HepG2 (cell line): ENCODE data around the gene SRP9. TPM values are rescaled to one million over a fixed set of nuclear protein-coding genes. Genes with fewer than 3 reads are reported as not detected.

Source experiments
- ATAC-seq: fragments of 200-7000 bp; cut with Tn5 transposase; 3 replicates; pipeline ENCODE4 v1.9.1; 2020; ENCODE audit warnings: mild to moderate bottlenecking, moderate library complexity
- BruUV-seq: library from RNA; stranded (reverse); fragments of 400-500 nt; replicated peaks from 2 replicates; lab custom pipeline; 2021; lab: Mats Ljungman, UMichigan
- CTCF ChIA-PET: fragments of 300-600 bp; formaldehyde crosslinking; extraction: SDS; loops from one replicate; lab custom pipeline; 2021; ENCODE audit warnings: low total read pairs, inconsistent platforms, low intra/inter-chr PET ratio; lab: Yijun Ruan, JAX
- POLR2A ChIA-PET: fragments of 350-600 bp; sonication (Branson Sonifier 250); formaldehyde crosslinking; loops from one replicate; lab custom pipeline; 2020; ENCODE audit warnings: antibody characterized with exemption, inconsistent platforms; lab: Yijun Ruan, JAX
- DNase-seq: peaks from one replicate; pipeline ENCODE4 v3.0.0-alpha.2; 2015; ENCODE audit warnings: low spot score
- FAIRE-seq: peaks from 3 replicates; lab custom pipeline; 2011; peaks lifted over from hg19 to GRCh38; lab: Jason Lieb, UNC
- H2AFZ ChIP-seq: one replicate; pipeline ENCODE4 v1.6.1; 2011; ENCODE audit warnings: low read length, inconsistent platforms
- H3K27ac ChIP-seq: fragments of 300-600 bp; 3 replicates; pipeline ENCODE4 v1.8.0; 2011; ENCODE audit warnings: mixed run types, mild to moderate bottlenecking, mixed read lengths, low read length, inconsistent platforms; ENCODE audit not compliant: insufficient read depth; ENCODE audit errors: extremely low read length
- H3K27me3 ChIP-seq, 2 experiments: fragments of 200-600 bp in 1 of 2; 2 replicates in 1 of 2; 3 replicates in 1 of 2; pipeline versions ENCODE4 v1.6.0 to v1.8.0; 2011; ENCODE audit warnings: low read length in 2 of 2, mild to moderate bottlenecking in 2 of 2, moderate library complexity in 2 of 2, inconsistent platforms in 1 of 2; ENCODE audit not compliant: insufficient read depth in 2 of 2, control insufficient read depth in 1 of 2
- H3K36me3 ChIP-seq, 2 experiments: fragments of 200-600 bp in 1 of 2; replicated peaks in 1 of 2; 2 replicates in 1 of 2; 3 replicates in 1 of 2; pipeline versions ENCODE4 v1.5.1 to v1.8.0; 2011; ENCODE audit warnings: low read length in 2 of 2, inconsistent platforms in 1 of 2; ENCODE audit not compliant: insufficient read depth in 2 of 2, control insufficient read depth in 1 of 2
- H3K4me1 ChIP-seq: 2 replicates; pipeline ENCODE4 v1.5.1; 2012; ENCODE audit warnings: low read length, inconsistent platforms; ENCODE audit not compliant: insufficient read depth
- H3K4me2 ChIP-seq: 2 replicates; pipeline ENCODE4 v1.6.0; 2011; ENCODE audit warnings: low read depth, low read length, inconsistent platforms
- H3K4me3 ChIP-seq, 3 experiments: fragments of 200-600 bp in 1 of 3; sonication (generic), shearing (Covaris generic) in 1 of 3; replicated peaks in 1 of 3; 2 replicates each; pipeline ENCODE4 v1.5.1; 2011 to 2016; ENCODE audit warnings: low read length in 3 of 3, inconsistent platforms in 2 of 3, low read depth in 2 of 3, mild to moderate bottlenecking in 2 of 3, control low read depth in 1 of 3, mixed read lengths in 1 of 3; ENCODE audit not compliant: insufficient read depth in 1 of 3
- H3K79me2 ChIP-seq: one replicate; pipeline ENCODE4 v1.6.1; 2011; ENCODE audit warnings: low read length, inconsistent platforms; ENCODE audit not compliant: insufficient read depth
- H3K9ac ChIP-seq: 2 replicates; pipeline ENCODE4 v1.6.0; 2011; ENCODE audit warnings: mild to moderate bottlenecking, low read depth, low read length, inconsistent platforms; ENCODE audit not compliant: insufficient read depth
- H3K9me3 ChIP-seq: 2 replicates; pipeline ENCODE4 v1.5.1; 2012; ENCODE audit warnings: mild to moderate bottlenecking, low read length
- H4K20me1 ChIP-seq: 2 replicates; pipeline ENCODE4 v1.6.0; 2011; ENCODE audit warnings: inconsistent platforms, mild to moderate bottlenecking, low read length, moderate library complexity; ENCODE audit not compliant: insufficient read depth
- AKAP8 ChIP-seq: sonication (generic); formaldehyde crosslinking; IDR thresholded peaks from 2 replicates; pipeline ENCODE4 v1.5.1; 2020; ENCODE audit warnings: mild to moderate bottlenecking, missing genetic modification reagents
- HDAC2 ChIP-seq: sonication (generic); formaldehyde crosslinking; IDR thresholded peaks from 2 replicates; pipeline ENCODE4 v1.4.0; 2020; ENCODE audit warnings: missing genetic modification reagents
- HNRNPK ChIP-seq: fragments of 200-400 bp; formaldehyde crosslinking; IDR thresholded peaks from 2 replicates; pipeline ENCODE4 v1.6.1; 2018; ENCODE audit warnings: low read length, low read depth, moderate library complexity, mild to moderate bottlenecking; ENCODE audit not compliant: poor library complexity, severe bottlenecking
- KLF13 ChIP-seq: sonication (generic); formaldehyde crosslinking; IDR thresholded peaks from 2 replicates; pipeline ENCODE4 v1.4.0; 2020; ENCODE audit warnings: mild to moderate bottlenecking, missing genetic modification reagents
- MBNL3 ChIP-seq: fragments of 250-450 bp; sonication (Bioruptor Pico); conservative IDR thresholded peaks from 2 replicates; pipeline ENCODE4 v1.8.0; 2022; ENCODE audit warnings: mild to moderate bottlenecking, inconsistent platforms
- MTA3 ChIP-seq: sonication (generic); formaldehyde crosslinking; IDR thresholded peaks from 2 replicates; pipeline ENCODE4 v1.4.0; 2020; ENCODE audit warnings: missing genetic modification reagents
- NR0B2 ChIP-seq: sonication (generic); formaldehyde crosslinking; IDR thresholded peaks from 2 replicates; pipeline ENCODE4 v1.4.0; 2020; ENCODE audit warnings: mild to moderate bottlenecking, missing genetic modification reagents
- RFX3 ChIP-seq: IDR thresholded peaks from 2 replicates; pipeline ENCODE4 v1.6.1; 2016; ENCODE audit warnings: missing biosample characterization, missing genetic modification reagents
- SMAD3 ChIP-seq: sonication (generic); formaldehyde crosslinking; IDR thresholded peaks from 2 replicates; pipeline ENCODE4 v1.4.0; 2020; ENCODE audit warnings: missing genetic modification reagents
- ZFAT ChIP-seq: sonication (generic); formaldehyde crosslinking; conservative IDR thresholded peaks from 2 replicates; pipeline ENCODE4 v1.8.1; 2023; ENCODE audit warnings: missing genetic modification reagents, inconsistent platforms
- ZMAT3 ChIP-seq: sonication (generic); formaldehyde crosslinking; conservative IDR thresholded peaks from 2 replicates; pipeline ENCODE4 v1.7.0; 2021; ENCODE audit warnings: missing genetic modification reagents
- ZNF30 ChIP-seq: sonication (generic); formaldehyde crosslinking; IDR thresholded peaks from 2 replicates; pipeline ENCODE4 v1.5.0; 2020; ENCODE audit warnings: mild to moderate bottlenecking, missing genetic modification reagents
- ZNF383 ChIP-seq: sonication (generic); formaldehyde crosslinking; IDR thresholded peaks from 2 replicates; pipeline ENCODE4 v1.4.0; 2020; ENCODE audit warnings: missing genetic modification reagents, mild to moderate bottlenecking, borderline replicate concordance
- ZNF510 ChIP-seq: sonication (generic); formaldehyde crosslinking; IDR thresholded peaks from 2 replicates; pipeline ENCODE4 v1.4.0; 2020; ENCODE audit warnings: low read depth, mild to moderate bottlenecking, missing genetic modification reagents
- ZNF552 ChIP-seq: sonication (generic); formaldehyde crosslinking; IDR thresholded peaks from 2 replicates; pipeline ENCODE4 v1.9.0; 2022; ENCODE audit warnings: missing genetic modification reagents, mild to moderate bottlenecking, borderline replicate concordance
- ZNF770 ChIP-seq: sonication (generic); formaldehyde crosslinking; IDR thresholded peaks from 2 replicates; pipeline ENCODE4 v1.5.0; 2020; ENCODE audit warnings: mild to moderate bottlenecking, missing genetic modification reagents
- ZNF841 ChIP-seq: sonication (generic); formaldehyde crosslinking; IDR thresholded peaks from 2 replicates; pipeline ENCODE4 v1.8.1; 2023; ENCODE audit warnings: missing genetic modification reagents, borderline replicate concordance
- ZNF850 ChIP-seq: sonication (generic); formaldehyde crosslinking; conservative IDR thresholded peaks from 2 replicates; pipeline ENCODE4 v1.9.0; 2021; ENCODE audit warnings: mild to moderate bottlenecking, missing genetic modification reagents
- ZSCAN21 ChIP-seq: sonication (generic); formaldehyde crosslinking; IDR thresholded peaks from 2 replicates; pipeline ENCODE4 v1.8.0; 2022; ENCODE audit warnings: mild to moderate bottlenecking, missing genetic modification reagents, moderate library complexity, borderline replicate concordance
- WGBS: methylation state at CpG from one replicate; pipeline ENCODE4 v1.1.6; 2017; ENCODE audit warnings: low lambda C conversion rate; 5-methylcytosine and 5-hydroxymethylcytosine counted together
- in situ Hi-C: cut with HindIII; loops from 2 replicates; pipeline ENCODE4 v1.10.0; 2017; ENCODE audit warnings: low pct_unique_long_range_greater_than_20kb; ENCODE audit not compliant: extremely low pct_ligation_motif_present
- intact Hi-C: fragments of 100-400 bp; cut with micrococcal nuclease; formaldehyde crosslinking; loops from one replicate; pipeline ENCODE4 v1.10.0; 2022; ENCODE audit not compliant: unreplicated experiment
- polyA plus RNA-seq, 8 experiments: library from polyadenylated mRNA; depleted of rRNA in 3 of 8; stranded (reverse) in 7 of 8; unstranded in 1 of 8; fragments of >200 nt; fragmentation: Illumina TruSeq in 4 of 8; extraction: Trizol in 4 of 8; gene quantifications; 2 replicates each; pipeline versions ENCODE4 v1.2.1 to v1.2.3, GENCODE V29; 2011 to 2016; ENCODE audit warnings: low read depth in 4 of 8, missing spikeins in 1 of 8, mixed read lengths in 1 of 8; ENCODE audit not compliant: insufficient read depth in 1 of 8
- total RNA-seq, 5 experiments: library from RNA; depleted of rRNA; stranded (reverse); fragments of >200 nt; fragmentation: Illumina TruSeq; extraction: Trizol; gene quantifications; 2 replicates each; pipeline ENCODE4 v1.2.3, GENCODE V29; 2016; ENCODE audit warnings: low read depth in 1 of 5

The SRP9 gene
- total and polyA plus RNA-seq, 2 of the 13 experiments (the other 11 are each of a cell fraction or from before 2014, with no cell fraction given) = 251 to 307 TPM

GRCh38 chr1:225766967-225767633 is 10.5 kb upstream of the SRP9 start (continued):
- TF ChIP-seq ZNF770 (0 out of 2 replicates have a peak, but pooled peaks have one; percentile 2), ZNF30 (CRISPR knock-in tag) (no peak), ZMAT3 (peak; percentile 50; the same call in 1 of the 2 replicates)

- H3K9me3 ChIP-seq = no peaks in the 10 kb centered on the region
- peak overlapping the region; percentile 97 for H3K4me2 ChIP-seq
- WGBS = 3% methylated on average over 6 of the region's 17 CpGs
- peak overlapping the region; percentile 18 for H2AFZ ChIP-seq
- H3K4me1 ChIP-seq = peaks cover 90% of the 10 kb centered on the region
- DNase-seq (peak; percentile 94), ATAC-seq (peak; percentile 68), FAIRE-seq (peak; percentile 72)
- peak overlapping the region; percentile 68 for H3K9ac ChIP-seq
- ChIA-PET CTCF (interaction anchor here (1.0 kb wide), 1 partner anchor 293 kb away, joined by 3 read pairs; no protein-coding TSS in a partner anchor), POLR2A (interaction anchor here (0.7 to 5.4 kb wide), 23 partner anchors 8 to 307 kb away, joined by 3 to 72 read pairs (median 5); partner anchors contain the start of genes ENAH, EPHX1, SDE2 and SRP9)
- no peaks in the 10 kb centered on the region for H3K79me2 ChIP-seq
- H3K27ac ChIP-seq = peak overlapping the region; percentile 79
- H3K27me3 ChIP-seq = no peaks in the 10 kb centered on the region
- in situ Hi-C loops (loop anchor here (5.0 kb wide), 2 partner anchors 76 to 116 kb away; partner anchors contain the start of gene ENAH), intact Hi-C loops (loop anchor here (2.0 to 5.0 kb wide), 2 partner anchors 13 to 76 kb away; no protein-coding TSS in a partner anchor)
- BruUV-seq = no TSS peak
- peak overlapping the region; percentile 14 to 69 (median 52) for H3K4me3 ChIP-seq
- no peaks in the 10 kb centered on the region for H3K36me3 ChIP-seq
- H4K20me1 ChIP-seq = no peaks in the 10 kb centered on the region
- TF ChIP-seq ZSCAN21 (CRISPR knock-in tag) (0 out of 2 replicates have a peak, but pooled peaks have one; percentile 29), ZFAT (no peak), NR0B2 (no peak), ZNF850 (CRISPR knock-in tag) (no peak), ZNF841 (no peak), HNRNPK (no peak), MTA3 (no peak), SMAD3 (CRISPR knock-in tag) (0 out of 2 replicates have a peak, but pooled peaks have one; percentile 25), AKAP8 (CRISPR knock-in tag) (no peak), KLF13 (no peak), ZNF552 (no peak), RFX3 (CRISPR knock-in tag) (no peak), ZNF510 (0 out of 2 replicates have a peak, but pooled peaks have one; percentile 59), HDAC2 (CRISPR knock-in tag) (peak; percentile 63), MBNL3 (CRISPR knock-in tag) (no peak), ZNF383 (CRISPR knock-in tag) (0 out of 2 replicates have a peak, but pooled peaks have one; percentile 11)
These were observed 9.7 kb upstream of the SRP9 start for GRCh38 chr1:225767634-225768540.
